Measurements from ENCODE around the gene AQP4.

The AQP4 gene

GRCh38 chr18:26804519-26804918 lies 61.0 kb downstream of the AQP4 start:
- no peak for TF ChIP-seq EZH2 (IDR thresholded peaks at IDR 0.05; ENCODE audit: borderline replicate concordance, low read length)
- TF ChIP-seq, protein P1, sequence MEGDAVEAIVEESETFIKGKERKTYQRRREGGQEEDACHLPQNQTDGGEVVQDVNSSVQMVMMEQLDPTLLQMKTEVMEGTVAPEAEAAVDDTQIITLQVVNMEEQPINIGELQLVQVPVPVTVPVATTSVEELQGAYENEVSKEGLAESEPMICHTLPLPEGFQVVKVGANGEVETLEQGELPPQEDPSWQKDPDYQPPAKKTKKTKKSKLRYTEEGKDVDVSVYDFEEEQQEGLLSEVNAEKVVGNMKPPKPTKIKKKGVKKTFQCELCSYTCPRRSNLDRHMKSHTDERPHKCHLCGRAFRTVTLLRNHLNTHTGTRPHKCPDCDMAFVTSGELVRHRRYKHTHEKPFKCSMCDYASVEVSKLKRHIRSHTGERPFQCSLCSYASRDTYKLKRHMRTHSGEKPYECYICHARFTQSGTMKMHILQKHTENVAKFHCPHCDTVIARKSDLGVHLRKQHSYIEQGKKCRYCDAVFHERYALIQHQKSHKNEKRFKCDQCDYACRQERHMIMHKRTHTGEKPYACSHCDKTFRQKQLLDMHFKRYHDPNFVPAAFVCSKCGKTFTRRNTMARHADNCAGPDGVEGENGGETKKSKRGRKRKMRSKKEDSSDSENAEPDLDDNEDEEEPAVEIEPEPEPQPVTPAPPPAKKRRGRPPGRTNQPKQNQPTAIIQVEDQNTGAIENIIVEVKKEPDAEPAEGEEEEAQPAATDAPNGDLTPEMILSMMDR (IDR thresholded peaks at IDR 0.05; ENCODE audit: low read length) = no peak
- no peak overlapping the region for H2AFZ ChIP-seq (ENCODE audit: low read length)

DNA sequence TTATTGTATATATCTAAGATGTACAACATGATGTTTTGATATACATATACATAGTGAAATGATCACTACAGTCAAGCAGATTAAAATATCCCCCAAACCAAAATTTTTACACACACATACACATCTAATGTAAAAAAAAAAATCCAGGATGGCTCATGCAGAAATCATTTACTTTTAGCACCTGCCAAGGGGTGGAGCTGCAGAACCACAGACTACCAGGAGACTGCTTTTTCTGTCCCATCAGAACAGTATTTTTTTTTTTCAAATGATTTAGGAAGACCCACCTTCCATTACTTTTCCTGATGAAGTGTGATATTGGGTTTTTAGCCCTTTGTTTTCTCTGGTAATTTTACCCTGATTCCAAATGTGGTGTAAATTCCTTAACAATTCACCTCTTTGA lies 61.9 kb downstream of the AQP4 start:
- no peaks in the 10 kb centered on the region for H3K9me2 ChIP-seq (ENCODE audit: low read depth, low read length)
- no peaks in the 10 kb centered on the region for H4K20me1 ChIP-seq (ENCODE audit: insufficient read depth, low read length)
- H3K9ac ChIP-seq (ENCODE audit: low read length) = no peak overlapping the region
- no peak overlapping the region for H2AFZ ChIP-seq (ENCODE audit: low read length)
- no peak overlapping the region for H3K4me3 ChIP-seq (ENCODE audit: low read depth, low read length, poor library complexity, severe bottlenecking)
- H3K27me3 ChIP-seq (ENCODE audit: insufficient read depth, low read length) = no peaks in the 10 kb centered on the region
- no peak overlapping the region for H3K27ac ChIP-seq (ENCODE audit: low read depth, low read length, poor library complexity, severe bottlenecking)
- H3K36me3 ChIP-seq (ENCODE audit: insufficient read depth, low read length) = no peaks in the 10 kb centered on the region
- no peaks in the 10 kb centered on the region for H3K79me2 ChIP-seq (ENCODE audit: insufficient read depth, low read length)
- H3F3A ChIP-seq (ENCODE audit: insufficient read depth, low read length) = no peaks in the 10 kb centered on the region
- TF ChIP-seq, protein P1 (IDR thresholded peaks at IDR 0.05; ENCODE audit: low read length) = peak; percentile 19; the same call in 1 of the 2 replicates
- TF ChIP-seq EZH2 (IDR thresholded peaks at IDR 0.05; ENCODE audit: borderline replicate concordance, low read length) = no peak
- no peak overlapping the region for H3K4me2 ChIP-seq (ENCODE audit: low read length)
- no peaks in the 10 kb centered on the region for H3K4me1 ChIP-seq (ENCODE audit: insufficient read depth, low read length, severe bottlenecking)
- H3K9me3 ChIP-seq (ENCODE audit: low read length) = no peaks in the 10 kb centered on the region

More at GRCh38 chr18:26804519-26804918, 61.0 kb downstream of the AQP4 start:
- H3K9me3 ChIP-seq (ENCODE audit: low read length) = no peaks in the 10 kb centered on the region
- H3K4me2 ChIP-seq (ENCODE audit: low read length) = no peak overlapping the region
- no peaks in the 10 kb centered on the region for H4K20me1 ChIP-seq (ENCODE audit: insufficient read depth, low read length)
- H3K9me2 ChIP-seq (ENCODE audit: low read depth, low read length) = no peaks in the 10 kb centered on the region
- no peaks in the 10 kb centered on the region for H3K36me3 ChIP-seq (ENCODE audit: insufficient read depth, low read length)
- H3F3A ChIP-seq (ENCODE audit: insufficient read depth, low read length) = no peaks in the 10 kb centered on the region
- H3K79me2 ChIP-seq (ENCODE audit: insufficient read depth, low read length) = no peaks in the 10 kb centered on the region
- H3K27ac ChIP-seq (ENCODE audit: low read depth, low read length, poor library complexity, severe bottlenecking) = no peak overlapping the region
- H3K4me1 ChIP-seq (ENCODE audit: insufficient read depth, low read length, severe bottlenecking) = no peaks in the 10 kb centered on the region
- no peak overlapping the region for H3K4me3 ChIP-seq (ENCODE audit: low read depth, low read length, poor library complexity, severe bottlenecking)
- H3K9ac ChIP-seq (ENCODE audit: low read length) = no peak overlapping the region
- H3K27me3 ChIP-seq (ENCODE audit: insufficient read depth, low read length) = no peaks in the 10 kb centered on the region

DNA sequence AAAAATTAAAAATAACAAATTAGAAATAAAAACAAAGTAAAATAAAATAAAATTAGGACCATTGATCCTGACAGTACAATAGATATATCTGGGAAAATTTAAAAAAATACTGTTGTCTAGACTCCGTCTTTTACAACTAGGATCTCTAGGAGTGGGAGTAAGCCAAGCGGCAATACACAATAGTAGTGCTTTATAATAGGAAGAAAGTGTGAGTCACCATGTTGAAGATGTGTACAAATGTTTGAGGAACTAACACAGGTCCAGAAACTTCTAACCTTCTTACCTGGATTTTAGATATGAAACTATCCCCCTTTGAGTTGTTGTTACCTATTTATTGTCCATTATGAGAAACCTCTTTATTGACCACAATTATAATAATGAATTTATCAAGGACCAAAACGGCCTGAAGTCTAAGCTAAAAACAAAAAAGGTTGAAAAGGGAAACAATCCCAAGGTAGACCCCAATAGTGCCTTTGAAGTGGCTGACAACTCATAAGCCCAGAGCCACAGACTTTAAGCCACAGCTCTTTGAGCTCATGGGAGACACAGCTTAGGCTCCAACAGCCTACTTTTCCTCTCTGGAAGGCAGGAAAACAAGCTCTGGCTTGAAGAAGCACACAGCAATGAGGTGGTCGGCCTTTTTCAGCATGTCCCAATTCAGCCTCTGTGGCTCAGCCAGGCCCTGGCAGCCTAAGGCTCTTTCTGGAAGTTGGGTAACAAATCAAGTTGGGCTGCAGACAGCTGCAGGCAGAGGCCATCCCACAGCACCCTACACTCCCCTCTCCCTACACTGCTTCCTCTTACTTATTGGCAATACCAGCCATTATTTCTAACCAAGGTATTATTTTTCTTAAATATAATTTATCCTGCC lies 62.9 kb downstream of the AQP4 start:
- TF ChIP-seq EZH2 (IDR thresholded peaks at IDR 0.05; ENCODE audit: borderline replicate concordance, low read length) = no peak
- TF ChIP-seq, protein P1 (IDR thresholded peaks at IDR 0.05; ENCODE audit: low read length) = no peak
- H3K79me2 ChIP-seq (ENCODE audit: insufficient read depth, low read length) = no peaks in the 10 kb centered on the region

More for the DNA sequence above, 62.9 kb downstream of the AQP4 start:
- H3K4me3 ChIP-seq (ENCODE audit: low read depth, low read length, poor library complexity, severe bottlenecking) = no peak overlapping the region
- H3K4me1 ChIP-seq (ENCODE audit: insufficient read depth, low read length, severe bottlenecking) = no peaks in the 10 kb centered on the region
- no peaks in the 10 kb centered on the region for H3K36me3 ChIP-seq (ENCODE audit: insufficient read depth, low read length)
- H3K9ac ChIP-seq (ENCODE audit: low read length) = no peak overlapping the region
- no peak overlapping the region for H3K27ac ChIP-seq (ENCODE audit: low read depth, low read length, poor library complexity, severe bottlenecking)
- no peaks in the 10 kb centered on the region for H3K9me3 ChIP-seq (ENCODE audit: low read length)
- H4K20me1 ChIP-seq (ENCODE audit: insufficient read depth, low read length) = no peaks in the 10 kb centered on the region
- H3F3A ChIP-seq (ENCODE audit: insufficient read depth, low read length) = no peaks in the 10 kb centered on the region
- H3K4me2 ChIP-seq (ENCODE audit: low read length) = no peak overlapping the region
- H2AFZ ChIP-seq (ENCODE audit: low read length) = no peak overlapping the region
- no peaks in the 10 kb centered on the region for H3K27me3 ChIP-seq (ENCODE audit: insufficient read depth, low read length)
- H3K9me2 ChIP-seq (ENCODE audit: low read depth, low read length) = no peaks in the 10 kb centered on the region
